Measurements from ENCODE around the gene ARHGAP26. TPM values are rescaled to one million over a fixed set of nuclear protein-coding genes. Genes with fewer than 3 reads are reported as not detected.

Gene ARHGAP26
- total and polyA plus RNA-seq, 2 experiments from 2014 or later = 9.5 to 16.8 TPM

- TF ChIP-seq ZNF462 (CRISPR knock-in tag; IDR thresholded peaks at IDR 0.05) (no peak), POLR2AphosphoS5 (IDR thresholded peaks at IDR 0.05; ENCODE audit: low read depth) (no peak), EZH2phosphoT487 (IDR thresholded peaks at IDR 0.05; ENCODE audit: unreplicated experiment) (no peak), REST (IDR thresholded peaks at IDR 0.05; ENCODE audit: unreplicated experiment) (no peak), ZNF114 (CRISPR knock-in tag; IDR thresholded peaks at IDR 0.05) (no peak), JUNB (IDR thresholded peaks at IDR 0.05; ENCODE audit: unreplicated experiment) (no peak), ETS1 (IDR thresholded peaks at IDR 0.05) (no peak), NANOG (IDR thresholded peaks at IDR 0.05; ENCODE audit: borderline replicate concordance) (no peak), CTCF (conservative IDR thresholded peaks at IDR 0.05; ENCODE audit: low read depth in 2 of 2) (no peak), STAT1 (IDR thresholded peaks at IDR 0.05; ENCODE audit: unreplicated experiment) (no peak)
Observed at GRCh38 chr5:143156086-143156485, 385.9 kb downstream of the ARHGAP26 start (continued).

All from GM23338 (cell line).